ENCODE results near the gene LHX4. TPM values are rescaled to one million over a fixed set of nuclear protein-coding genes. Genes with fewer than 3 reads are reported as not detected.

The LHX4 gene
- total and polyA plus RNA-seq, 9 of the 15 experiments (the other 6 are each of a cell fraction or from before 2014, with no cell fraction given) = 0.01 to 0.11 (median 0.07) TPM; not detected in 5

DNA sequence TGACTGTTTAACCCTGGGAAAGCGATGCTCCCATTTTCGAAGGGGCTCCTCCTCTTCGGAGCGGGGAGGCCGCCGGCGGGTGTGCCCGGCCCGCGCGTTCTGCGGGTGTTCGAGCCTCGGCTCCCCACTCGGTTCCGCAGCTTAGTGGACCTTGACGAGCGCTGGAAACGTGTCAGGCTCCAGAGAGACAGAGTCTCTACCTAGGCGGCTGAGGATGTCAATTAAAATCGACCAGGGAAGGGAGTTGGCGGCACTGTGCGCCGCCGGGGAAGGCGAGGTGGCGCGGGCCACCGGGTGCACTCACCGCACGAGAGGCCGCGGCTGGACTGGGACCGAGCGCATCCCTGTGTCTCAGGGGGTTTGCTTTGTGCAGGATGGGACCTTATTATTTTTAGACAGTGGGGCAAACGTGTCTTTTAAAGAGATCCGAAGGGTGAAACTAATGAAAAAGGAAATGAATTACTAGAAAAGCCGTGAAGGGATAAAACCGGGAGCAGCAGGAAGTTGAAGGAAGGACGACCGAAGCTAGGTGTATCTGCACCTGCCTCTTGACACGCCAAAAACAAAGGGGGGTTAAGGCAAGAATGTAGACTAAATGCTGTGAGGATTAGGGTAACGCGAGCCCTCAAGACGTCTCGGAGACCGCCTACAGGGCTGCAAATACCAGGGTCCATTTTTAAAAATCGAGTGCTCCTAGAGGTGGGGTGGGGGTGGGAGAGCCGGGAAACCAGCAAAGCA lies 5.6 kb downstream of the LHX4 start:
- WGBS (ENCODE audit: insufficient coverage, low coverage, missing lambda C conversion rate) = 47% methylated on average over 48 of the region's 49 CpGs
- Histone ChIP-seq H2AFZ (ENCODE audit: low read depth, low read length) (no peak overlapping the region), H3K27me3 (ENCODE audit: control insufficient read depth in 2 of 2, insufficient read depth in 2 of 2, low read length in 2 of 2) (peaks cover 76 to 82% of the 10 kb centered on the region in 2 experiments), H3K9ac (ENCODE audit: insufficient read depth in 1 of 2, low read depth in 2 of 2, low read length in 2 of 2) (no peak overlapping the region), H3K36me3 (ENCODE audit: control insufficient read depth, insufficient read depth, low read length) (no peaks in the 10 kb centered on the region), H3K9me1 (ENCODE audit: control insufficient read depth, insufficient read depth, low read length) (no peaks in the 10 kb centered on the region), H3K9me3 (replicated peaks; ENCODE audit: control insufficient read depth, insufficient read depth, low read depth, low read length) (no peaks in the 10 kb centered on the region), H4K20me1 (replicated peaks; ENCODE audit: control insufficient read depth, insufficient read depth, low read length) (peaks cover 9% of the 10 kb centered on the region; the same call in 1 of the 2 replicates), H3K4me2 (ENCODE audit: insufficient read depth, low read length) (no peak overlapping the region), H3K27ac (ENCODE audit: extremely low read depth, low read depth, low read length) (no peak overlapping the region), H3K4me3 (no peak overlapping the region), H3K79me2 (ENCODE audit: control insufficient read depth, insufficient read depth, low read length) (no peaks in the 10 kb centered on the region), H3K4me1 (replicated peaks in 1 of 2; ENCODE audit: control insufficient read depth in 2 of 2, insufficient read depth in 2 of 2, low read length in 2 of 2) (peaks cover 0 to 34% of the 10 kb centered on the region in 2 experiments; a peak in 3 of 5 replicates)
- DNase-seq (ENCODE audit: extremely low read depth in 1 of 4, low spot score in 3 of 4) (no peak), ATAC-seq (no peak), FAIRE-seq (no peak)
- in situ Hi-C loops (cut with MboI) (no loop called here), intact Hi-C loops (cut with micrococcal nuclease) (no loop called here)
- no TSS peak for BruUV-seq (replicated peaks)
- ChIA-PET POLR2A (no interaction called here), CTCF (ENCODE audit: low intra/inter-chr PET ratio) (no interaction called here)
- peak; percentile 20 for TF ChIP-seq CBX2 (IDR thresholded peaks at IDR 0.05; ENCODE audit: insufficient read depth, low read length, poor library complexity, severe bottlenecking)
- TF ChIP-seq POLR2B (IDR thresholded peaks at IDR 0.05; ENCODE audit: low read depth, partially characterized antibody) = no peak

- ATAC-seq = no peak
- H3K4me2 ChIP-seq (ENCODE audit: insufficient read depth, low read length) = no peak overlapping the region
- FAIRE-seq = no peak
- H3K9me1 ChIP-seq (ENCODE audit: control insufficient read depth, insufficient read depth, low read length) = no peaks in the 10 kb centered on the region
- no peak overlapping the region for H3K4me3 ChIP-seq
- H3K9me3 ChIP-seq (replicated peaks; ENCODE audit: control insufficient read depth, insufficient read depth, low read depth, low read length) = no peaks in the 10 kb centered on the region
- H3K27me3 ChIP-seq (ENCODE audit: control insufficient read depth in 2 of 2, insufficient read depth in 2 of 2, low read length in 2 of 2) = peaks cover 69 to 74% of the 10 kb centered on the region in 2 experiments
- 0 out of 2 replicates have a peak, but pooled peaks cover 6% of the 10 kb centered on the region for H4K20me1 ChIP-seq (replicated peaks; ENCODE audit: control insufficient read depth, insufficient read depth, low read length)
- peaks cover 0 to 23% of the 10 kb centered on the region in 2 experiments; a peak in 1 of 5 replicates for H3K4me1 ChIP-seq (replicated peaks in 1 of 2; ENCODE audit: control insufficient read depth in 2 of 2, insufficient read depth in 2 of 2, low read length in 2 of 2)
- TF ChIP-seq CBX2 (IDR thresholded peaks at IDR 0.05; ENCODE audit: insufficient read depth, low read length, poor library complexity, severe bottlenecking) = peak; percentile 27
- TF ChIP-seq DACH1 (IDR thresholded peaks at IDR 0.05; ENCODE audit: partially characterized antibody) = no peak
- peak; percentile 74 for TF ChIP-seq ZSCAN29 (IDR thresholded peaks at IDR 0.05)
- ChIA-PET POLR2A (no interaction called here), CTCF (ENCODE audit: low intra/inter-chr PET ratio) (no interaction called here)
- no TSS peak for BruUV-seq (replicated peaks)
- in situ Hi-C loops (cut with MboI) (no loop called here), intact Hi-C loops (cut with micrococcal nuclease) (no loop called here)
- WGBS (ENCODE audit: insufficient coverage, low coverage, missing lambda C conversion rate) = 6% methylated on average over 15 of the region's 16 CpGs
- no peak overlapping the region for H3K27ac ChIP-seq (ENCODE audit: extremely low read depth, low read depth, low read length)
- no peak overlapping the region for H3K9ac ChIP-seq (ENCODE audit: insufficient read depth in 1 of 2, low read depth in 2 of 2, low read length in 2 of 2)
- no peak for DNase-seq (ENCODE audit: extremely low read depth in 1 of 4, low spot score in 3 of 4)
- H3K36me3 ChIP-seq (ENCODE audit: control insufficient read depth, insufficient read depth, low read length) = no peaks in the 10 kb centered on the region
- H2AFZ ChIP-seq (ENCODE audit: low read depth, low read length) = no peak overlapping the region
- no peaks in the 10 kb centered on the region for H3K79me2 ChIP-seq (ENCODE audit: control insufficient read depth, insufficient read depth, low read length)
Measured at GRCh38 chr1:180236698-180237509, 6.8 kb downstream of the LHX4 start.

Data from K562 (cell line).